IPS-15b (cell line): ENCODE measurements around the gene PHACTR4.
"Not testable (repeated sequence)": the region's sequence is repeated elsewhere in the genome, so short reads cannot be mapped to it uniquely, and the experiment has no call there.

Experiments used
- H3K27me3 ChIP-seq: one replicate; pipeline ENCODE4 v1.6.1; 2013; ENCODE audit warnings: low read length; ENCODE audit not compliant: control insufficient read depth, insufficient read depth
- H3K36me3 ChIP-seq: one replicate; pipeline ENCODE4 v1.6.1; 2013; ENCODE audit warnings: low read length; ENCODE audit not compliant: control insufficient read depth, insufficient read depth
- H3K4me1 ChIP-seq: one replicate; pipeline ENCODE4 v1.6.1; 2013; ENCODE audit warnings: mild to moderate bottlenecking, low read length; ENCODE audit not compliant: control insufficient read depth, insufficient read depth
- H3K4me3 ChIP-seq: one replicate; pipeline ENCODE4 v1.5.1; 2013; ENCODE audit warnings: low read depth, low read length
- H3K9ac ChIP-seq: one replicate; pipeline ENCODE4 v1.6.1; 2013; ENCODE audit warnings: low read depth, mild to moderate bottlenecking, low read length
- H3K9me3 ChIP-seq: one replicate; pipeline ENCODE4 v1.6.1; 2013; ENCODE audit warnings: mild to moderate bottlenecking, low read length; ENCODE audit not compliant: control insufficient read depth, insufficient read depth

Gene PHACTR4

DNA sequence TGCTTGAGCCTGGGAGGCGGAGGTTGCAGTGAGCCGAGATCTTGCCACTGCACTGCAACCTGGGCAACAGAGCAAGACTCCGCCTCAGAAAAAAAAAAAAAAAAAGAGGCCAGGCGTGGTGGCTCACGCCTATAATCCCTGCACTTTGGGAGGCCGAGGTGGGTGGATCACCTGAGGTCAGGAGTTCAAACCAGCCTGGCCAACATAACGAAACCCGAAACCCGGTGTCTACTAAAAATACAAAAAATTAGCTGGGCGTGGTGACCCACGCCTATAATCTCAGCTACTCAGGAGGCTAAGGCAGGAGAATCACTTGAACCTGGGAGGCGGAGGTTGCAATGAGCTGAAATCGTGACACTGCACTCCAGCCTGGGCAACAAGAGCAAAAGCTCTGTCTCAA, 110.0 kb downstream of the PHACTR4 start:
- H3K9me3 ChIP-seq, H3K9ac ChIP-seq, H3K4me3 ChIP-seq, H3K4me1 ChIP-seq, H3K27me3 ChIP-seq: not testable (repeated sequence)
- peaks cover 20% of the 10 kb centered on the region for H3K36me3 ChIP-seq

DNA sequence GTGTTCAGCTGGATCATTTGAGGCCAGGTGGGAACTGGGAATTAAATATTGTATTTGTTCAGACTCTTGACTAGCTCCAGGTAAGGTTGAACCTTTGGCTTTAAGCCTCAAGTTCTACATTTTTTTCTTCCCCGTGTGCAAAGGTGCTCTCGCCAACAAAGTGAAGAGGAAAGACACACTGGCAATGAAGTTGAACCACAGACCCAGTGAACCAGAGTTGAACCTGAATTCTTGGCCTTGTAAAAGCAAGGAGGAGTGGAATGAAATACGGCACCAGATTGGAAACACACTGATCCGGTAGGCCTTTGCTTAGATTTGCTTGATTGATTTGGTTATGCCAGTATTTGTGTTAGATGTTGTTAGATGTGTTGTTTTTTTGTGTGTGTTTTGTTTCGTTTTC, 110.8 kb downstream of the PHACTR4 start:
- Histone ChIP-seq H3K9ac (no peak overlapping the region), H3K9me3 (no peaks in the 10 kb centered on the region), H3K4me1 (no peaks in the 10 kb centered on the region), H3K4me3 (no peak overlapping the region), H3K27me3 (no peaks in the 10 kb centered on the region), H3K36me3 (peaks cover 20% of the 10 kb centered on the region)

DNA sequence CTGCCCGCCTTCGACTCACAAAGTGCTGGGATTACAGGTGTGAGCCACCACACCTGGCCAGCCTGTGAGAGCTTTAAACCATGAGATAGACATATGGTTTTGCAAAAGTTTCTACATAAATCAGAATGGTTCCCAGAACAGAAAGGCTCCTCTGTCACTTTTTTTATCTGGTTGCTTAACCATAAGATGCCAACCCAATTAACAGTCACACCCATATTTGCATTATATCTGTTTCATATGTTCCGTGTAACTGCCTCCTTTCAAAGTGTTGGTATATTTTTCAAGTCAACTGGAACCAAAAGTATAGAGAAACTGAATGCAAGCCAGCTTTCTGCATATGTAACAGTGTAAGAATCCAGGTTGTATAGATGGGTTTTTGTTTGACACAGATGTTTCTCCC, 112.6 kb downstream of the PHACTR4 start:
- Histone ChIP-seq H3K36me3 (peaks cover 20% of the 10 kb centered on the region), H3K4me3 (no peak overlapping the region), H3K27me3 (no peaks in the 10 kb centered on the region), H3K4me1 (no peaks in the 10 kb centered on the region), H3K9ac (no peak overlapping the region), H3K9me3 (no peaks in the 10 kb centered on the region)

DNA sequence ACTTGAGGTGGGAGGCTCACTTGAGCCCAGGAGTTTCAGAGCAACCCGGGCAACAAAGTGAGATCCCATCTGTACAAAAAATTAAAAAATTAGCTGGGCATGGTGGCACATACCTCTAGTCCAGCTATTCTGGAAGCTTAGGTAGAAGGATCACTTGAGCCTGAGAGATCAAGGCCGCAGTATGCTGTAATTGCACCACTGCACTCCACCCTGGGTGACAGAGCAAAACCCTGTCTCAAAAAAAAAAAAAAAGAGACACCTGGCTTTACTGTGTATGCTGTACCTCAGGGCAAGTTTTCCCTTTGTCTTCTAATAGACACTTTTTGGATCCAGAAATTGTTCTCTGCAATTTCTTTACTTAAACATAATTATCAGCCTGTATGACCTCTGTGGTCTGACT, 113.2 kb downstream of the PHACTR4 start:
- no peak overlapping the region for H3K4me3 ChIP-seq
- no peaks in the 10 kb centered on the region for H3K27me3 ChIP-seq
- no peak overlapping the region for H3K9ac ChIP-seq
- H3K4me1 ChIP-seq, result no peaks in the 10 kb centered on the region
- no peaks in the 10 kb centered on the region for H3K9me3 ChIP-seq
- peaks cover 20% of the 10 kb centered on the region for H3K36me3 ChIP-seq

DNA sequence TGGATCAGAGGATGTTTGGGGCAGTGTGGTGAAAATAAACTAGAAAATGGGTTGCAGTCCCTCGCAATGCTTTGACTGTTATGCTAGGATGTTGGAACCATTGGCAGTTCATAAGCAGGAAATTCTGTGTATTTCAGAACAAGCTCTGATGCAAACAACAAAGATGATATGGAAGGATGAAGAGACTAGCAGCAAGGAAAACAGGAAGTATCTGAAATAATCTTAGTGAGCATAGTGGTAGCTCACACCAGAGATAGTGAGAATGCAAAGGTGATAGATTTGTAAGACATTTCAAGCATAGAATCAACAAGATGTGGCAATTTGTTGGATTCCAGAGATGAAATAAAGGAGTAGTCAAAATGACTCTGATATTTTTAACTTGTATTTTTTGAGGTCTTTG, 125.2 kb downstream of the PHACTR4 start:
- Histone ChIP-seq H3K9me3 (no peaks in the 10 kb centered on the region), H3K36me3 (peaks cover 7% of the 10 kb centered on the region), H3K27me3 (no peaks in the 10 kb centered on the region), H3K9ac (no peak overlapping the region), H3K4me1 (no peaks in the 10 kb centered on the region), H3K4me3 (no peak overlapping the region)

DNA sequence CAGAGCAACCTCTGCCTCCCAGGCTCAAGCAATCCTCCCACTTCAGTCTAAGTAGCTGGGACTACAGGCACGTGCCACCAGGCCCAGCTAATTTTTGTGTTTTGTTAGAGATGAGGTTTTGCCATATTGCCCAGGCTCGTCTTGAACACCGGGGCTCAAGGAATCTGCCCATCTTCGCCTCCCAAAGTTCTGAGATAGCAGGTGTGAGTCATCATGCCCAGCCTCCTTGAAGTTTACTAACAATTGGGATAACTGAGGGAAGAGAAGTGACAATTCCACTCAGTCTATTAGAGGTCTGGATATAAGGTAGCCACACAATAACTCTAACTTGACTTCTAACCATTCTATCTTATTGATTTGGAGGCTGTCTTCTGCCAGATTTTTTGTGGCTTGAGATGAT, 130.0 kb downstream of the PHACTR4 start:
- peaks cover 5% of the 10 kb centered on the region for H3K36me3 ChIP-seq
- H3K4me3 ChIP-seq, result no peak overlapping the region
- H3K9me3 ChIP-seq, result no peaks in the 10 kb centered on the region
- no peaks in the 10 kb centered on the region for H3K4me1 ChIP-seq
- no peak overlapping the region for H3K9ac ChIP-seq
- no peaks in the 10 kb centered on the region for H3K27me3 ChIP-seq

DNA sequence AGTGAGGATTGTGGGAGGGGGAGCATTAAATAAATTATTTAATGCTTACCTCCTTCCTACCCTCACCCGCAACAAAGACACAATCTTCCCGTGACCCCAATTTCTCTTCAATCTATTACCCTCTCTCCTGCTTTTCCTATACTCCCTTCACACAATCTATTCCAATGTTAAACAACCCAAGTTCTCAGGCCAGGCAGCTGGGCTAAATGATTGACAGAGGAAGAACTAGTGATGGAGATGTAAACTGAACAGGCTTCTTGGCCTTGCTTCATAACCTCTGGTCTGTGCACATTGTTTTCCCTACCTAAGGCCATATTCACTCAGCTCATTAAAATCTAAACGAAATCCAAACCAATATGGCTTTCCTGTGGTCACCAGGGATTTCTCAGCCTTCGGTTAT, 132.4 kb downstream of the PHACTR4 start:
- Histone ChIP-seq H3K27me3 (no peaks in the 10 kb centered on the region), H3K9ac (no peak overlapping the region), H3K4me1 (no peaks in the 10 kb centered on the region), H3K9me3 (no peaks in the 10 kb centered on the region), H3K36me3 (peaks cover 9% of the 10 kb centered on the region), H3K4me3 (no peak overlapping the region)

DNA sequence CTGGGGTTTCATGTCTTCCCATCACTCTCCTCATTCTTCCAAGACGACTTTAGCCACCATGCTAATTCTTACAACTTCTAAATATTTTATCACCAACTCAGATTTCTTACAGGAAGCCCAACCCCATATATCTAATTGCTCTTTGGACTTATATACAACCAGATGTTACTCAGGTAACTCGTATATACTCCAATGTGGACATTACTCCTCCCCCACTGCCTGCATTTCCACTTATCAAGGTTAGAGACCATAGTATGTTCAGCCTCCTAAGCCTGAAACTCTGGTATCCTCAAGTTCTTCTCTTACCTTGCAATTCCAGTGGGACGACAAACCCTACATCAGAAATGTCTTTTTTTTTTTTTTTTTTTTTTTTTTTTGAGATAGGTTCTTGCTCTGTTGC, 133.6 kb downstream of the PHACTR4 start:
- Histone ChIP-seq H3K9me3 (no peaks in the 10 kb centered on the region), H3K4me1 (no peaks in the 10 kb centered on the region), H3K9ac (no peak overlapping the region), H3K4me3 (no peak overlapping the region), H3K27me3 (no peaks in the 10 kb centered on the region), H3K36me3 (peaks cover 19% of the 10 kb centered on the region)

DNA sequence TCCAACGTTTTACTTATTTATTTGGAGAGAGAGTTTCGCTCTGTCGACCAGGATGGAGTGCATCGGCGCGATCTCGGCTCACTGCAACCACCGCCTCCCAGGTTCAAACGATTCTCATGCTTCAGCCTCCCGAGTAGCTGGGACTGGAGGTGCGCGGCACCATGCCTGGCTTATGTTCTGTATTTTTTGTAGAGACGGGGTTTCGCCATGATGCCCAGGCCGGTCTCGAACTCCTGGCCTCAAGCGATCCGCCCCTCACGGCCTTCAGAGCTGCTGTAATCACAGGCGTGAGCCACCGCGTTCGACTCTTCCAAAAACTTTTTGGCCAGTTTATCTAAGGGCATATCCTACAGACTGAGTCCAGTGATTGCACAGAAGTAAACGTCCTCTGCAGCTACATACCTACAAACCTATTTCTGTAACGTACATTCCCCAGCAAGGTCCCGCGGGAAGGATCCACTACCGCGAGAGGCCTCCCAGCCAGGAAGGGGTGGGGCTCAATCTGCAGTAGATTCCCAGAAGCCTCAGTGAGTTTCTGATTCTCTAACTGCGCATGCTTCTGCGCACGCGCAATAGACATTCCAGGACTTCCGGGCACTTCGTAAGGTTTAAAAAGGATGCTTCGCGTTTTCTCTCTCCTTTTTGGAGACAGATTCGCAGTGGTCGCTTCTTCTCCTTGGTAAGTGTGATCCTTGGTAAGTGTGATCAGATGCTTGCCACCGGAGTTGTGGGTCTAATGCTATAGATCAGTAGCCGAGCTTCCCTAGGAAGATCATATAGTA, 136.1 kb downstream of the PHACTR4 start, which contains the start of gene RCC1:
Gene RCC1, plus strand, starts transcription at position 638 of the 782 bp plus-strand sequence. CDS start 23,824 bp downstream, outside the sequence.
- Histone ChIP-seq H3K4me1 (peaks cover 15% of the 10 kb centered on the region), H3K27me3 (no peaks in the 10 kb centered on the region), H3K9me3 (no peaks in the 10 kb centered on the region), H3K9ac (peak within 1 kb of the TSS; percentile 100), H3K36me3 (peaks cover 42% of the 10 kb centered on the region), H3K4me3 (peak within 1 kb of the TSS; percentile 77)

DNA sequence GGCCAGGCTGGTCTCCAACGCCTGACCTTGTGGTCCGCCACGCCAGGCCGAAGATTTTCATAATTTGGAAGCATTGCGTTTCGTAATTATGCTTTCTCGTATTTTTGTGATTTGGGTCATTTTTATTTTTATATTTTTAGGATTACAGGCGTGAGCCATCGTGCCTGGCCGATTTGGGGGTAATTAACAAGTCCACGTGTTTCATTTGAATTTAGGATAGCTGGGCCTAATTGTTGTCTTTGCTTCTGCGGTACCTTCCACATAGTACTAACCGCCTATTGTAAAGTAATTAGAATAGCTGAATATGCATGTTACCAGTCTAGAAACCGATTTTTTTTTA, 137.3 kb downstream of the PHACTR4 start:
- H3K4me3 ChIP-seq, result peak overlapping the region; percentile 77
- peak overlapping the region; percentile 100 for H3K9ac ChIP-seq
- peaks cover 15% of the 10 kb centered on the region for H3K4me1 ChIP-seq
- peaks cover 47% of the 10 kb centered on the region for H3K36me3 ChIP-seq
- no peaks in the 10 kb centered on the region for H3K27me3 ChIP-seq
- no peaks in the 10 kb centered on the region for H3K9me3 ChIP-seq

DNA sequence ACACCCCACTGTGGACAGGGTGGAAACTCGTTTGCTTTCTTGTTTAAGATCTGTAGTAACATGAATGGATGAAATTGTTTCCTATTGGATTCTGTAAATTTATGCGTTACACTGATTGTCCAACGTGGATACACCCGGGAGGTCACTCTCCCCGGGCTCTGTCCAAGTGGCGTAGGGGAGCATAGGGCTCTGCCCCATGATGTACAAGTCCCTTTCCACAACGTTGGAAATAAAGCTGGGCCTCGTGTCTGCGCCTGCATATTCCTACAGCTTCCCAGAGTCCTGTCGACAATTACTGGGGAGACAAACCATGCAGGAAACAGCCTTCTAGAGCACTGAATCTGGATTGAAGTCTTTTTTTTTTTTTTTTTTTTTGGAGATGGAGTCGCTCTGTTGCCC, 137.7 kb downstream of the PHACTR4 start:
- peaks cover 47% of the 10 kb centered on the region for H3K36me3 ChIP-seq

DNA sequence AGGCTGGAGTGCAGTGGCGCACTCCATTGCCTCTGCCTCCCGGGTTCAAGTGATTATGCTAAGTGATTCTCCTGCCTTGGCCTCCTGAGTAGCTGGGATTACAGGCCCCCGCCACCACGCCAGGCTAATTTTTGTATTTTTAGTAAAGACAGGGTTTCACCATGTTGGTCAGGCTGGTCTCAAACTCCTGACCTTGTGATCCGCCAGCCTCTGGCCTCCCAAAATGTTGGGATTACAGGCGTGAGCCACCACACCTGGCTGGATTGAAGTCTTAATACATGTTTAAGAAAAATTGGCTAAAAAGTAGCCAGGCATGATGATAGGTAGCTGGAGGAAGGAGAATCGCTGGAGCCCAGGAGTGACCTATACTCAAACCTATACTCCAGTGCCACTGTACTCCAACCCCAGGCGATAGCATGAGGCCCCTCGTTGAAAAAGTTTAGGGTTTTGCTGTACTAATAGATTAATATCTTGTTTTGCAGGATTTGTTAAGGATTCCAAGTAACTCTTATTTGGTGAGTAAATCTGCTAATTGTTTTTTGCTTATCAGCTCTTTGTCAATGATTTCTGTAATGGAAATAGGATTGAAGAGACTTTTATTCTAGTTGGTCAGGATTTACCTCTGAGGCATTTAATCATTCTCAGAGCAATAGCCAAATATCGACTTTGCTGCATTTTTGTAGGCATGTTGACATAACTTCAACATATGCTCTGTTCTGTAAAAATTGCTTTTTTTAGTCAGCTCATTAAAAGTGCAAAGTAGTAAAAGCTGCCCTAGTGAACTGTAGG, 138.3 kb downstream of the PHACTR4 start:
- peak overlapping the region; percentile 77 for H3K4me3 ChIP-seq
- H3K9me3 ChIP-seq, result no peaks in the 10 kb centered on the region
- peaks cover 47% of the 10 kb centered on the region for H3K36me3 ChIP-seq
- no peaks in the 10 kb centered on the region for H3K27me3 ChIP-seq
- H3K9ac ChIP-seq, result peak overlapping the region; percentile 100
- peaks cover 15% of the 10 kb centered on the region for H3K4me1 ChIP-seq

More for the DNA sequence above, 137.7 kb downstream of the PHACTR4 start:
- peak overlapping the region; percentile 100 for H3K9ac ChIP-seq
- peaks cover 15% of the 10 kb centered on the region for H3K4me1 ChIP-seq
- peak overlapping the region; percentile 77 for H3K4me3 ChIP-seq
- H3K27me3 ChIP-seq, result no peaks in the 10 kb centered on the region
- H3K9me3 ChIP-seq, result no peaks in the 10 kb centered on the region
